Neural cell (in vitro differentiated cells): ENCODE results near the gene RAPGEF2.

Experiments used
- EZH2 ChIP-seq: fragments of 200-600, 300-800 bp; shearing (Covaris generic), sonication (generic); IDR thresholded peaks from 2 replicates; pipeline ENCODE4 v1.6.1; 2014; ENCODE audit warnings: antibody characterized with exemption, low read length, borderline replicate concordance, mild to moderate bottlenecking; ENCODE audit not compliant: insufficient read depth, poor library complexity, severe bottlenecking
- MXI1 ChIP-seq: fragments of 450-650 bp; conservative IDR thresholded peaks from 2 replicates; pipeline ENCODE4 v1.6.1; 2014; ENCODE audit warnings: antibody characterized with exemption, mild to moderate bottlenecking; ENCODE audit not compliant: poor library complexity, severe bottlenecking
- POLR2AphosphoS5 ChIP-seq: IDR thresholded peaks from 2 replicates; pipeline ENCODE4 v1.6.1; 2012
- SMC3 ChIP-seq: fragments of 450-650 bp; conservative IDR thresholded peaks from 2 replicates; pipeline ENCODE4 v1.6.1; 2014; ENCODE audit warnings: antibody characterized with exemption, mild to moderate bottlenecking, moderate library complexity; ENCODE audit not compliant: poor library complexity
- TAF1 ChIP-seq: IDR thresholded peaks from 2 replicates; pipeline ENCODE4 v1.6.1; 2012; ENCODE audit warnings: low read depth
- TF ChIP-seq, protein P1 (sequence below): fragments of 450-650 bp; IDR thresholded peaks from 2 replicates; pipeline ENCODE4 v1.5.1; 2014; ENCODE audit warnings: antibody characterized with exemption, mild to moderate bottlenecking, moderate library complexity; ENCODE audit not compliant: poor library complexity, severe bottlenecking
- TF ChIP-seq, protein P2 (sequence below): IDR thresholded peaks from 2 replicates; pipeline ENCODE4 v1.6.1; 2012; ENCODE audit warnings: borderline replicate concordance

DNA sequence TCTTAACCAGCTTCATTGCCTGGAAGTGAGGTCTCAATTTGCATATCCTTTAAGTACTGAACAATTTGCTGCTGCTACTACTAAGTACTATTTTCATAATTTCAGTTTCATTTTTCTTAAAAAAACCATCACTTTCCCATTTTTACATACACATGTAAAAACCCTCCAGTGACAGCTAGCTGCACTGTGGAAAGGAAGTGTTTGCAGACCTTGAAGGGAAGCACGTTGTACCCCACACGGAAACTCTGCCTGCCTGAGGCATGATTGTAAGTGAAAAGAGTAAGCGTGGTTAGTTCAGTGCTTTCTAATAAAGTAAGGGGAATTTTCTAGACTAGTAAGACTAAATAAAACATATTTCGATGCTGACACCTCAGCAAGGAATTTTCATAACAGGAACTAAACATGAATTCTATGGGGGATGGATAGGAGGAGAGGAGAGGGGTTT lies 103.6 kb downstream of the RAPGEF2 start:
- TF ChIP-seq TAF1 (no peak), MXI1 (no peak), EZH2 (no peak), SMC3 (no peak), POLR2AphosphoS5 (no peak)
- TF ChIP-seq, protein P1, sequence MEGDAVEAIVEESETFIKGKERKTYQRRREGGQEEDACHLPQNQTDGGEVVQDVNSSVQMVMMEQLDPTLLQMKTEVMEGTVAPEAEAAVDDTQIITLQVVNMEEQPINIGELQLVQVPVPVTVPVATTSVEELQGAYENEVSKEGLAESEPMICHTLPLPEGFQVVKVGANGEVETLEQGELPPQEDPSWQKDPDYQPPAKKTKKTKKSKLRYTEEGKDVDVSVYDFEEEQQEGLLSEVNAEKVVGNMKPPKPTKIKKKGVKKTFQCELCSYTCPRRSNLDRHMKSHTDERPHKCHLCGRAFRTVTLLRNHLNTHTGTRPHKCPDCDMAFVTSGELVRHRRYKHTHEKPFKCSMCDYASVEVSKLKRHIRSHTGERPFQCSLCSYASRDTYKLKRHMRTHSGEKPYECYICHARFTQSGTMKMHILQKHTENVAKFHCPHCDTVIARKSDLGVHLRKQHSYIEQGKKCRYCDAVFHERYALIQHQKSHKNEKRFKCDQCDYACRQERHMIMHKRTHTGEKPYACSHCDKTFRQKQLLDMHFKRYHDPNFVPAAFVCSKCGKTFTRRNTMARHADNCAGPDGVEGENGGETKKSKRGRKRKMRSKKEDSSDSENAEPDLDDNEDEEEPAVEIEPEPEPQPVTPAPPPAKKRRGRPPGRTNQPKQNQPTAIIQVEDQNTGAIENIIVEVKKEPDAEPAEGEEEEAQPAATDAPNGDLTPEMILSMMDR, result no peak
- TF ChIP-seq, protein P2, sequence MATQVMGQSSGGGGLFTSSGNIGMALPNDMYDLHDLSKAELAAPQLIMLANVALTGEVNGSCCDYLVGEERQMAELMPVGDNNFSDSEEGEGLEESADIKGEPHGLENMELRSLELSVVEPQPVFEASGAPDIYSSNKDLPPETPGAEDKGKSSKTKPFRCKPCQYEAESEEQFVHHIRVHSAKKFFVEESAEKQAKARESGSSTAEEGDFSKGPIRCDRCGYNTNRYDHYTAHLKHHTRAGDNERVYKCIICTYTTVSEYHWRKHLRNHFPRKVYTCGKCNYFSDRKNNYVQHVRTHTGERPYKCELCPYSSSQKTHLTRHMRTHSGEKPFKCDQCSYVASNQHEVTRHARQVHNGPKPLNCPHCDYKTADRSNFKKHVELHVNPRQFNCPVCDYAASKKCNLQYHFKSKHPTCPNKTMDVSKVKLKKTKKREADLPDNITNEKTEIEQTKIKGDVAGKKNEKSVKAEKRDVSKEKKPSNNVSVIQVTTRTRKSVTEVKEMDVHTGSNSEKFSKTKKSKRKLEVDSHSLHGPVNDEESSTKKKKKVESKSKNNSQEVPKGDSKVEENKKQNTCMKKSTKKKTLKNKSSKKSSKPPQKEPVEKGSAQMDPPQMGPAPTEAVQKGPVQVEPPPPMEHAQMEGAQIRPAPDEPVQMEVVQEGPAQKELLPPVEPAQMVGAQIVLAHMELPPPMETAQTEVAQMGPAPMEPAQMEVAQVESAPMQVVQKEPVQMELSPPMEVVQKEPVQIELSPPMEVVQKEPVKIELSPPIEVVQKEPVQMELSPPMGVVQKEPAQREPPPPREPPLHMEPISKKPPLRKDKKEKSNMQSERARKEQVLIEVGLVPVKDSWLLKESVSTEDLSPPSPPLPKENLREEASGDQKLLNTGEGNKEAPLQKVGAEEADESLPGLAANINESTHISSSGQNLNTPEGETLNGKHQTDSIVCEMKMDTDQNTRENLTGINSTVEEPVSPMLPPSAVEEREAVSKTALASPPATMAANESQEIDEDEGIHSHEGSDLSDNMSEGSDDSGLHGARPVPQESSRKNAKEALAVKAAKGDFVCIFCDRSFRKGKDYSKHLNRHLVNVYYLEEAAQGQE, result no peak
